HG02610 (cell line): ENCODE data around the gene PLA2G6.
A peak's percentile ranks its signal among the peaks of the same experiment; 100 is the strongest.

Experiments
- ATAC-seq: cut with Tn5 transposase; IDR thresholded peaks from one replicate; pipeline ENCODE4 v1.9.1; 2021; ENCODE audit warnings: mild to moderate bottlenecking, moderate library complexity; ENCODE audit not compliant: unreplicated experiment

PLA2G6 gene, protein sequence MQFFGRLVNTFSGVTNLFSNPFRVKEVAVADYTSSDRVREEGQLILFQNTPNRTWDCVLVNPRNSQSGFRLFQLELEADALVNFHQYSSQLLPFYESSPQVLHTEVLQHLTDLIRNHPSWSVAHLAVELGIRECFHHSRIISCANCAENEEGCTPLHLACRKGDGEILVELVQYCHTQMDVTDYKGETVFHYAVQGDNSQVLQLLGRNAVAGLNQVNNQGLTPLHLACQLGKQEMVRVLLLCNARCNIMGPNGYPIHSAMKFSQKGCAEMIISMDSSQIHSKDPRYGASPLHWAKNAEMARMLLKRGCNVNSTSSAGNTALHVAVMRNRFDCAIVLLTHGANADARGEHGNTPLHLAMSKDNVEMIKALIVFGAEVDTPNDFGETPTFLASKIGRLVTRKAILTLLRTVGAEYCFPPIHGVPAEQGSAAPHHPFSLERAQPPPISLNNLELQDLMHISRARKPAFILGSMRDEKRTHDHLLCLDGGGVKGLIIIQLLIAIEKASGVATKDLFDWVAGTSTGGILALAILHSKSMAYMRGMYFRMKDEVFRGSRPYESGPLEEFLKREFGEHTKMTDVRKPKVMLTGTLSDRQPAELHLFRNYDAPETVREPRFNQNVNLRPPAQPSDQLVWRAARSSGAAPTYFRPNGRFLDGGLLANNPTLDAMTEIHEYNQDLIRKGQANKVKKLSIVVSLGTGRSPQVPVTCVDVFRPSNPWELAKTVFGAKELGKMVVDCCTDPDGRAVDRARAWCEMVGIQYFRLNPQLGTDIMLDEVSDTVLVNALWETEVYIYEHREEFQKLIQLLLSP

DNA sequence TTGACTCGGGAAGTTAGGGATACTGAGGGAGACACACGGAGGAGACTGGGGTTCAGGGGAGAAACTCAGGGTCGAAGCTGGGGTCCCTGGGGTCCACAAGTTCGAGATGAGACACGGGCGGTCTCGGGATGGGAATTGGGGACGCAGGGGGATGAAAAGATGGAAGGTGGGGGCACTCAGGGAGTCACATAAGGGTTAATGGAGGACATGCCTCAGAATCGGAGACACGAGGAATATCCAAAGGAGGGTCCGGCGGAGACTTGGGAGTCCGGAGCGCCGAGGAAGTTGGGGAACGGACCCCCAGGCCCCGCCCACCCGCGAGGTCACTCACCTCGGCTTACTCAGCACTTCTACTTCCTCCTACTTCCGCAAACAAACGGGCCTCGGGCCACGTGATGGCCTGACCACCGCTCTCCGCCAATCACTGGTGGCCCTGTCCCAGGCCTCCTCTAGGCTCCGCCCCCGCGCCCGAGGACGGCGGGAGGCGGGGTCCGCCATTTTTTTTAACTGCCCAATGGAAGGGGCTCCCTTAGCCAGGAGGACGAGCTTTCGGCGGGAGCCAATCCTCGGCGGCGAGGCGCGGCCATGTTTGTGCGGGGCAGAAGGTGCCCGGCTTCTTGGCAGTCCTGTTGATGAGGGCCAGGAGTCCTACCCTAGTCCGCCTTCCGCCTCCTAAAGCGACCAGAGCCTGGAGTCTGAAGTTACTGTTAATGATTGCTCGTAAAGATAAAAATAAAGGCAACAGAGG, at the start of gene PLA2G6:
Gene PLA2G6 (minus strand): TSS at position 378 of the 748 bp plus-strand sequence. CDS start 12,404 bp downstream, outside the sequence.
- peak; percentile 83 for ATAC-seq

DNA sequence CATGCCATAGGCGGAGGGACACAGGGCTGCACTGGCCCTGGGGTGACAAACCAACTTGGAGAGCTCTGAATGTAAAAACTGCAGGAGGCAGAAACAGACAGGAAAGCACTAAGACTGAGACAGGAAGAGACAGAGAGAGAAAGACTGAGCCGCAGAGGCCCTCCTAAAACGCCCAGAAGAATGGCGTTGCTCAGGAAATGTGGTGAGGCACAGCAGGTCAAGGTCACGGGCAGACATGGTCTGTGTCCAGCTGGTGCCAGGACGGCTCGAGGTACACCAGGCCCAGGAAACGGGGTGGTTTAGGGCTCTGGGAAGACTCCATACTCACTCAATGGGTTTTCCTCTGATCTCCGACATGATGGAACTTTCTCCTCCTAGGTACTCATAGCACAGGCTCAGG, 49.3 kb upstream of the PLA2G6 start:
- ATAC-seq = no peak

DNA sequence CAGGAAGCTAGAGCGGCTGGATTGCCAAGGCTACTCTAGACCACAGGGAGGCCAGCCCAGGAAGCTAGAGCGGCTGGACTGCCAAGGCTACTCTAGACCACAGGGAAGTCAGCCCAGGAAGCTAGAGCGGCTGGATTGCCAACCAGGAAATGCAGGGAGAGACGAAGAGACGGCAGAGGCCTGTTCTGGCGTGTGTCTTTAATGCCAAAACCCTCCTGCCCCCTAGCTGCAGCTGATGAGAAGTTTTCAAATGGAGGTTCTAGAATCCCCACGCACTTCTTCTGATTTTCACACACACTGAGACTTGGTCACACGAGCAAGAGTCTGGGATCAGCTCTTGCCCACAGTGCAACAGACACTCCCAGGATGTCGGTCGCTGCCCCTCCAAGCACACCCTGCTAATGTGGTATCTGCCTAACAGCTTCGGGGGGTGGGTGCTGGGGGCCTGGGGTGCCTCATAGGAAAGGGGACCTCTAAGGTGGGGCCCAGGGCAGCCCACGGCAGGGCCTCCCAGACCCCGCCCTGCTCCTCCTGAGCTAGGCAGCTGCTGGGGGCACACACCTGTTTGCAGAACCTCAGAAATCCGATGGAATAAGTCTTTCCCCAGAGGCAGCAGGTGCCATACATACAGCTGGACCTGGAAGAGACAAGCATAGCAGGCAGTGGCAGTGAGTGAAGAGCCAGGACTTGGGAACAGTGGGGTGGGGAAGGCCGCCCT, 48.6 kb upstream of the PLA2G6 start:
- ATAC-seq = no peak

DNA sequence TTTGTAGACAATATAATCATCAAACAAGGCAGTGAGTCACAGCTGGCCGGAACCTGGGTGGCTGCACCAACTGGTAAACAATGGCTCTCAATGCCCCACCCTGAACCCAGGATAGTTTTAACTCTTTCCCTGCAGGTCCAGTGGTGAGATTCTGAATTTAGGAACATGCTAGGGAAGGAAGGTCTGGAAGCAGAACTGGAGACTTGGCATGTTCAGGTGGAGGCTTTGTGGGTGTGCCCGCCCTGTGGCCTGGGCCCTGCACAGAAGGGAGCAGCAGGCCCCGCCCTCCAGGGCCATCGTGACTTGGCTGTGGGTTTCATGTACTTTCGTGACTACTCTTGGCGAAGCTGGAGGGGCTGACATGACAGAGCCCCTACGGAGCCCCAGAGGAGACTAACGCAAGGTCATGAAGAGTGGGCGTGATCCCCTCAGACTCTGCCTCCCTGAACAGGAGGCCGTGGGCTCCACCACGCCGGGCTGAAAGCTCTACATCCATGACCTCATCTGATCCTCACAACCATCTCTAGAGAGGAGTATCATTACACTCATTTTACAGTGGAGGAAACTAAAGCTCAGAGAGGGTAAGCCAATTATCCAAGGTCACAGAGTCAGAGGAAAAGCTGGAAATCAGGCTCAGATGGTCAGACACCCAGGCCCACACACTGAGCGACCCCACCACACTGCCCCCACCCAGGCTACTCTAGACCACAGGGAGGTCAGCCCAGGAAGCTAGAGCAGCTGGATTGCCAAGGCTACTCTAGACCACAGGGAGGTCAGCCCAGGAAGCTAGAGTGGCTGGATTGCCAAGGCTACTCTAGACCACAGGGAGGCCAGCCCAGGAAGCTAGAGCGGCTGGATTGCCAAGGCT, 47.5 kb upstream of the PLA2G6 start:
- no peak for ATAC-seq

DNA sequence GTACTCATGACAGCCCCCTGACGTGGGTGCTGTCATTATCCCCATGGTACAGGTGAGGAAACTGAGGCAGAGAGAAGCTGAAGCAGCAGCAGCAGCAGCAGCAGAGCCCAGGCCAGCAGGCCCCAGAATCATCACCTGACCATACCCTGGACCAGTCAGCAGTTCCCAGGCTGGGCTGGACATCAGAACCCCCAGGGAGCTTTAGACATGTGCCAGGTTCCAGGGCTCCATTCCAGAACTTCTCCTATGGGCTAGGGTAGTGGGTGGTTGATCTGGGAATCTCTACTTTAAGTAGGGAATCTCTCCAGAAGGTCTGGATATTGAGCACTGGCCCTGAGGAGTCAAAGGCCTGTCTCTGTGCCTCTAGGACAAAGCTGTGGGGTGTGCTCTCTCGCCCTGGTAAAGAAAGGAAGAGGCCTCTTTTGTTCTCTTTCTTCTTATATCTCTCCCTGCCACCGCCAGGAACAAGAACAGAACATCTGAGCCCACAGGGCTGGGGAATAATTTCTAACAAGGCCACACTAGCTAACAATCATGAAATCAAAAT, 46.8 kb upstream of the PLA2G6 start:
- ATAC-seq = no peak

DNA sequence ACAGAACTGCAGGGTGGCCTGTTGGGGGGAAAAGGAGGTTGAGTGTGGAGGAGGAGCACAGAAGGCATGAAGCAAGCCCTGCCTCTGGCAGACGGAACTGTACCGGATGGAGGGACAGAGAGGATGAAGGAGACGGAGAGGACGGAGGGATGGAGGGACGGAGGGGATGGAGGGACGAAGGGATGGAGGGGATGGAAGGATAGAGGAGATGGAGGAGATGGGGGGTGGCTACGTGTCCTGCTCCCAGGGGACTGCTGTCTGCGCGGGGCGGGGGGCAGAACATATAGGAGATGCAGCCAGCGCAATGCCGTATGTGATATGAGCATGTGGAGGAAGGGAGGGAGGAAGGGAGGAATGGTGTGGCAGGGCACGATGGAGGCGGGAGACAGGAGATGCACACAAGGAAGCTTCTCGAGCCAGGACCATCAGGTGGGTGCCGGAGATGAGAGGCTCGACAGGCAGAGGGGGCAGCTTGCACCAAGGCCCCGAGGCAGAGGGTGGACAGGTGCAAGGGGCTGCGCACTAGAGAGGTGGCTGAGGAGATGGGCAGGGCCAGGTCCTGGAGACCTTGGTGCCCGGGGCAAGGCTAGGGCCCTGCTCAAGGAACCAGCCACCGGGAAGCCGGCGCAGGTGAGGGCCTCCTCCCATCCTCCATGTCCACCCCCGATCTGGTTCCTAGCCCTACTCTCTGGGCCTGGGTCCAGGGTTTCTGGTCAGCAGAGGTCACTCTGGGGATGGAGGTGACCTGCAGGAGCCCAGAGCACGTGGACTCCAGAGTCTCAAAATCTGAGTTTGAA, 45.4 kb upstream of the PLA2G6 start:
- no peak for ATAC-seq

DNA sequence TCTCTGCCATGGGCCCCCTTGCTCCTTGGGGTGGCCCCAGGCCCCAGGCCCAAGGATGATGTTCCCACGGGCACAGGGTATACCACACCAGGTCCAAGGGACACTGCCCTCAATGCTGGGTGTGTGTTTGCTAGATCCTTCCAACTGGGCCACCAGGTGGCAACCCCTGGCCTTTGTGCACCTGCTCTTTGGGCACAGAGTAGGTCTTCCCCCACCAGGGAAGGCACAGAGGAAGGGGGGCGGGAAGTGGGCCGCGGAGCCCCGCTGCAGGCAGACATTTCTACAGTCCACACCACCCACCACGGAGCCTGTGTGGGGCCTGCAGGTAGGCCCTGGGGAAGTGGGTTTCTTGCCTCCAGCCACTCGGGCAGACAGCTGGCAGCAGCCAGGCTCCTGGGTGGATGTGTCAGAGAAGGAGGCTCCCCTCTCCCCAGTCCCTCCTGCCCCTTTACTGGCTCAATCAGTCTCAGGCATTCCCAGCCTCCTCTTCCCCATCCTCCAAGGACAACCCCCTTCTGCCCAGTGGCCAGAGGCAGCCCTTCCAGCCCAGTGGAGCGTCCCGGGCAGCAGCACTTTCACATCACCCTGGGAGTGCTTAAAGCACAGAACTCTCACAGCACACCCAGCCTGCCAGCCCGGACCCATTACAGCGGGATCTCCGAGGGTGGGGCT, 41.8 kb upstream of the PLA2G6 start:
- no peak for ATAC-seq

DNA sequence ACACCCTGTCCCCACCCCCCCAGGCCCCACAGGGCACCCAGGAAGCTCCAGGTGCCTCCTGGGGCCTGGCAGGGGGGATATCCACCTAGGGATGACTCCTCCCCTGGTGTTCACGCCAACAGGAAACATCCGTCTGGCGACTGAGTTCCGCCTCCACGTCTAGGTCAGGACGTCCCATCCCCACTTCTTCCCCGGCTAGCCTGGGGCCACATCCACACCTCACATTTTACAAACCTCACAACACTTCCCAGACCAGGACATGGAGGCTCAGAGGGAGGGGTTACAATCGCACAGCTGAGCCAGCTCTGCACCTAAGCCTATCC, 41.1 kb upstream of the PLA2G6 start:
- ATAC-seq = no peak

DNA sequence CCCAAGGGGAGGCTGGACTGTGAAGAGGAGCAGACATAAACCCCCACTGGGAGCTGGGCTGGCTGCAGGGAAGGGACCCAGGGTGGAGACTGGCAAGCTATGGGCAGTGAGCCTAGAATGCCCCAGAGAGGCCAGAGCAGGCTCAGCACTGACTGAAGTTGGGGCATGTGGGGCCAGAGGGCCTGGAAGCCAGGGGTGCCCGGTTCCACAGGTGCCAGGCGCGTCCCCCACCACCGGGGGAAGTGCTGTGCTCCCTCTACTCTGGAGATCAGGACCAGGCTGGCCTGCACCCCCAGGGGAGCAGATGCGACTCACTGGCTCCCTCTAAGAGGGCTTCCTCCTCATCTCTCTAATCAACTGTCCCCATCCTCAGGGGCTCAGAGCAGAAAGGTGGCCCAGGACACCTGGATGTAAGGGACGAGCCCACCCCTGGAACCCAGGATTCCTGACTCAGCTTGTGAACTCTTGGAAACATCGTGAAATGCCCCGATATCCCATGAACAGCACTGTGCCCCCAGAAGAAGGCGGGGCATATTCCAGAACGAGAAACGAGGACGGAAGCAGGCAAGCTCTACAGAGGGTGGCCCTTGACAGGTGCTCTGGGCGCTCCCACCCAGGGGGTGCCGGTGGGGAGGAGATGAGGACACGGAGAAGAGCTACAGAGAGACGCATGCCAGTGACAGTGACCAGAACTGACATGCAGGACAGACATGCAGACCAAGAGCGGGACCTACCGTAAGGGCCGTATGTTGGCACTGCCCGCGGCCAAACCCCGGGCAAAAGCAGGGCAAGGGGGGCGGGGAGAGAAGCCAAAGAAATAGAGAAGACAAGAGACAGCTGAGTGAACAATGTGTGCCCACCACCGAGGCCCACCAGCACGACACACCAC, 40.5 kb upstream of the PLA2G6 start:
- ATAC-seq = no peak

DNA sequence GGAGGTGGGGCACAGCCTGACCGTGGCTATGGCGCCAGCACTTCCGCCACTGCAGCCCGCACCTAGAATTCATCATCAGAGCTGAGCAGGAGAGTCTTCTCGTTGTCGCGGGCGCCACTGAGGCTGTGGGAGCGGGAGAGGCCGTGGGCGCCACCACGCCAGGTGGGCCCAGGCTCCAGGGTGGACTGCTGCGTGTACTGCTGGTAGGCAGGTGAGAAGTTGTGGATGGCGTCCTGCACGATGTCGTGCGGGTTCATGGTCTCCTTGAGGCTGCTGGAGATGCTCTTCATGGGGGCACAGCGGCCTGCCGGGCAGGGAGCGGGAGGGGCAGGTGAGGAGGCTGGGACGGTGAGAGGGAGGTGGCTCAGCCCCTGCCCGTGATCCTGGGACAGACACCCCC, 39.8 kb upstream of the PLA2G6 start:
- ATAC-seq = no peak

DNA sequence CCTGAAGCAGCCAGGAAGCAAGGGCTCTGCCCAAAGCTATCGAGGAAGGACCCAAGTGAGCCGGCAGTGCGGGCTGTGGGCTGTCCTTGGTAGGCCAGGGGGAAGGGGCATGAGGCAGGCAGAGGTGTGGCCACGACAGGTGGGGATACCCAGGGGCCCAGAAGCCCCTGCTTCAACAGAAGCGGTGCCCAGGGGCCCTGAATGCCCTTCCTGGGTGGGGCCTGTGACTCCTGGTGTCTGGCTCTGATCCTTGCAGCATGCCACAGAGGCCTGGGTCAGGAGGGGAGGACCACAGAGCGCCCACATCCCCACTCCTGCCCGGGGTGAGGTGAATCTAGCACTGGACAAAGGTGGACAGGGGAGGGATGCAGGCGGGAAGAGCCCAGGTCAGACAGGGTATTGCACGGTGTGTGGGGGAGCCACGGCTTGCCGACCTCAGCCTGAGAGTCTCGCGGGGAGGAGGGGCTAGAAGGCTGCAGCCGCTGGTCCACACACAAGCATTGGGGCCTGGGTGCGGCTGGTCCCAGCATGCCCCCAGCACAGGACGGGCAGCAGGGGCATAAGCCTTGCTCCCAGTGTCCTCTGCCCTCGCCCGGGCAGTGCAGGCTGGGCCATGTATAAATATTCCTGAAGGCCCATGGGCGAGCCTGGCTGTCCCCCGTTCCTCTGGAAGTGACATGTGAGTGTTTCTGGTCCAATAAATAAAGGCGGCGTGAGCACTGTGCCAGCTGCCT, 39.2 kb upstream of the PLA2G6 start:
- ATAC-seq = no peak

DNA sequence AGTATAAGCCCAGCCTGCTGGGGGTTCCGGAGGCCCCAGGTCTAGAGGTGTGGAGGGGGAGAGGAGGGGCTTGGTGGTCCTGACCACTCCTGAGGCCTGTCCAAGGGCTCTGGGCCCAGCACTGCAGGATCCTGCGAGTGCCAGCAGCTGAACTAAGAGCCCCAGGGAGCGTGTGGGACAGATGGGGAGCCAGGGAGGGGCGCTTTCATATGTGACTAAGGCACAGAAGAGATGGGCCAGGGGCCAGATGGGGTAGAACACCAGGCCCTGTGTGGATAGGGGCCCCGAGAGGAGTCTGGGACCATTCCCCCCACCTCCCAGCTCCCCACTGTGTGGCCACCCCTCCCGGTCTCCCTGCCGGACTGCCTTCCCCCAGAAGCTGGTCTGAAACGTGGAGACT, 38.5 kb upstream of the PLA2G6 start:
- ATAC-seq = no peak

DNA sequence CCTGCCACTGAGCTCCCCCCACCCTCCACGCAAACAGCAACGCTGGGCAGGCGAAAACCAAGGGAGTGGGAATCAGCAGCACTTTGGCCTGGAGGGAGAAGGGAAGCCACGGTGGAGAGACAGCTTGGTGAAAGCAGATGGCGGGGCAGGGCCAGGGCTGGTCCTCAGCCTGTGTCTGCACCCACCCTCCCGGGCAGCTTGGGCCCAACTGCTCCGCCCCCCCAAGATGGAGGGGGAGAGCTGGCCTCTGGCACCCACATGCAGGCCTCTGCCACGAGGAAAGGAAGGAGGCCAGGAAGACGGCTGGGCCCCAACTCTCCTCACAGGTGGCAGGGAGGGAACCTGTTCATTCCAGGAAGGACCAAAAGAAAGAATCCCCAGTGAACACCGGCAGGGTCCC, 38.0 kb upstream of the PLA2G6 start:
- no peak for ATAC-seq

DNA sequence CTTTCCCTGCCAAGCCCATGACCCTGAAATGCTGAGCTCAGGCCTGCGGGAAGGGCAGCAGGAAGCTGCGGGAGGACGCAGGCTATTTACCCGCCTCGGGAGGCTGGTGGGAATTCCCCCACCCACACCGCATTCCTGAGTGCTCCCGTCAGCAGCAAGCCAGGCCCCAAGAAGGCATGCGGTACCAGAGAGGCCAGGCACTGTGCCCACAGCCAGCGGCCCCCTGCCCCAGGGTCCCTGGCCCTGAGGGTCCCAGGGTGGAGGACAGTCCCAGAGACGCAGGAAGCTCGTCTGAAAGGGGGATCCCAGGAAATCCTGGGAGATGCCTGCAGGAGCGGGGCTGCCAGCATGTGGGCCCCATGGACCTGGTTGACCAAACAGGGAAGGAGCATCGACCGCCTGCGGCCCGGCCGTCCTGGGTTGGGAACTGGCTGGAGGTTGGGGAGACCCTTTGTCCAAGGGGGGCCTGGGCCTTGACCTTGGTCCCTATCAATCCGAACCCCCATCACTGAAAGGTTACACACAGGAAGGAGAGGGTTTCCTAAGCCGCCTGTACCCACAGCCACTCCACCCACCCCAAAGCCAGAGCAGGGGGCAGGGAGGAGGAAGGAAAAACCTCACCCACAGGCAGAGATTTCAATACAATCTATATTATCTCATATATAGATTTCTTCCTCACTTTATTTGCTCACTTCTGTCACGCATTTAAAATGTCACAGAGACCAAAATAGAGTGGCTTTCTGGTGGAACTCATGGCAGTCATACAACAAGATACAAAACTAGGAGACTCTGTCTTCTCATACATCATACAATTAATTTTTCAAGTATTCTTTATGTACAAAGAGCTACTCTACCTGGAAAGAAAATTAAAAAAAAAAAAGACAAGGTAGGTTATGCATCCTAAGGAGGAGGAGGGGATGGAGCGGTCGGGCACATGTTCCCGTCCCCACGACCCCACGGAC, 37.3 kb upstream of the PLA2G6 start:
- ATAC-seq = no peak

DNA sequence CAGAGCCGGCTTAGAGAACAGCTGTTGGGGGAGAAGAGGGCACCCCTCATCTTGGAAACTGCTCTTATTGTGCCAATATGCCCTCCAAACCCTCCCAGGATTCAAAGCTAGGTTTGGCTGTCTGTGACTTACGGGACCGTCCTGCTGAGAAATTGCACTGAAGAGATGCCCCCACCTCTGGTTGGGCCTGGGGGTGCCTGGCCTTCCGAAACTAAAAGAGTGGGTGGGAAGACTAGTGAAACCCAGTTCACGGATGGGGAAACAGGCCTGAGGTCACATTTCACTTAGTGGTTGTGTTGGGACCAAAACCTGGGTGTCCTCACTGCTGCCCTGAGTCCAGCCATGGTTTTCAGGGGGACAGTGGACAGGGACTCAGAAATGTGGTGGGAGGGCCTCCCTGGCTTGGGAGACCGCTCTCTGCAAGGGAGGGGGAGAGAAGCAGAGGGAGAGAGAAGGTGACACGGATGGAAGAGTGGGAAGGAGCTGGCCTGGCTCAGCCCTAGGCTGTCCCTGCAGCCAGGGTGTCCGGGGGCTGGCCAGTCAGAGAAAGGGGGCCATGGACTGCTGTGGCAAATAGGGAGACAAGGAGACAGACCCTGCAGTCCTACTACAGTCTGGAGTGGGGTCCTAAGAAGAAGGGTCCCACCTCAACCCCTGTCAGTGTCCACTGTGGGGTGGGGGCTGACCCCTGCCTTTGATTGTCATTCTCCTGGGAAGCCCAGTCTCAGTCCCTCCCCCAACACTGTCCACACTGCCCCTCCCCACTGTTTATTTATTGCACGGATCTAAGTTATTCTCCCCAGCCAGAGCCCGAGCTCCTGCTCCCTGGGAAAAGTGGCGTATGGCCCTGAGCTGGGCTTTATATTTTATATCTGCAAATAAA, 33.8 kb upstream of the PLA2G6 start:
- ATAC-seq = no peak
